Neural crest cell (in vitro differentiated cells): Measurements from ENCODE around the gene KIFAP3. TPM values are rescaled to one million over a fixed set of nuclear protein-coding genes. Genes with fewer than 3 reads are reported as not detected.
A peak's percentile ranks its signal among the peaks of the same experiment; 100 is the strongest.
"Not testable (repeated sequence)": the region's sequence is repeated elsewhere in the genome, so short reads cannot be mapped to it uniquely, and the experiment has no call there.

Experiments used
- DNase-seq: peaks from one replicate; pipeline ENCODE4 v3.0.0; 2021; ENCODE audit warnings: low read depth, mixed read lengths, low spot score
- H3K27ac Mint-ChIP-seq: one replicate; pipeline ENCODE4 v1.8.0; 2021; ENCODE audit warnings: mild to moderate bottlenecking, mixed read lengths; ENCODE audit not compliant: unreplicated experiment
- H3K27me3 Mint-ChIP-seq: 2 replicates; pipeline ENCODE4 v1.8.0; 2021; ENCODE audit warnings: low read depth, mild to moderate bottlenecking, mixed read lengths
- H3K36me3 Mint-ChIP-seq: 2 replicates; pipeline ENCODE4 v1.8.0; 2021; ENCODE audit warnings: low read depth, mild to moderate bottlenecking, mixed read lengths
- H3K4me1 Mint-ChIP-seq: 2 replicates; pipeline ENCODE4 v1.8.0; 2021; ENCODE audit warnings: mixed read lengths
- H3K4me3 Mint-ChIP-seq: one replicate; pipeline ENCODE4 v1.8.0; 2021; ENCODE audit warnings: mild to moderate bottlenecking, mixed read lengths
- H3K9me3 Mint-ChIP-seq: 2 replicates; pipeline ENCODE4 v1.8.0; 2021; ENCODE audit warnings: mixed read lengths
- CTCF ChIP-seq: fragments of 200-600 bp; sonication (generic); conservative IDR thresholded peaks from 2 replicates; pipeline ENCODE4 v1.5.0; 2021; ENCODE audit warnings: antibody characterized with exemption, mild to moderate bottlenecking
- total RNA-seq: library from RNA; stranded (reverse); gene quantifications from 2 replicates; pipeline ENCODE4 v1.2.1, GENCODE V29; 2021

KIFAP3 gene
- total RNA-seq, 1 donor from 2014 or later, result 19.6 TPM

GRCh38 chr1:170096806-170097340 is 22.4 kb upstream of the KIFAP3 start:
- peaks cover 11% of the 10 kb centered on the region for H3K27me3 Mint-ChIP-seq
- no peaks in the 10 kb centered on the region for H3K36me3 Mint-ChIP-seq
- H3K27ac Mint-ChIP-seq, result peak overlapping the region; percentile 1
- peaks cover 4% of the 10 kb centered on the region for H3K9me3 Mint-ChIP-seq
- no peak for TF ChIP-seq CTCF
- DNase-seq, result no peak
- peaks cover 27% of the 10 kb centered on the region for H3K4me1 Mint-ChIP-seq
- no peak overlapping the region for H3K4me3 Mint-ChIP-seq

GRCh38 chr1:170095976-170096748 is 21.7 kb upstream of the KIFAP3 start:
- Mint-ChIP-seq H3K27ac (peak overlapping the region; percentile 1), H3K4me1 (peaks cover 27% of the 10 kb centered on the region), H3K4me3 (no peak overlapping the region), H3K36me3 (peaks cover 3% of the 10 kb centered on the region), H3K27me3 (peaks cover 7% of the 10 kb centered on the region), H3K9me3 (peaks cover 2% of the 10 kb centered on the region)
- DNase-seq, result no peak
- TF ChIP-seq CTCF, result no peak

GRCh38 chr1:170094697-170095616 is 20.5 kb upstream of the KIFAP3 start:
- H3K4me3 Mint-ChIP-seq, DNase-seq, H3K9me3 Mint-ChIP-seq, H3K27me3 Mint-ChIP-seq, H3K36me3 Mint-ChIP-seq: not testable (repeated sequence)
- H3K27ac Mint-ChIP-seq, result peak overlapping the region; percentile 35
- peaks cover 27% of the 10 kb centered on the region for H3K4me1 Mint-ChIP-seq

DNA sequence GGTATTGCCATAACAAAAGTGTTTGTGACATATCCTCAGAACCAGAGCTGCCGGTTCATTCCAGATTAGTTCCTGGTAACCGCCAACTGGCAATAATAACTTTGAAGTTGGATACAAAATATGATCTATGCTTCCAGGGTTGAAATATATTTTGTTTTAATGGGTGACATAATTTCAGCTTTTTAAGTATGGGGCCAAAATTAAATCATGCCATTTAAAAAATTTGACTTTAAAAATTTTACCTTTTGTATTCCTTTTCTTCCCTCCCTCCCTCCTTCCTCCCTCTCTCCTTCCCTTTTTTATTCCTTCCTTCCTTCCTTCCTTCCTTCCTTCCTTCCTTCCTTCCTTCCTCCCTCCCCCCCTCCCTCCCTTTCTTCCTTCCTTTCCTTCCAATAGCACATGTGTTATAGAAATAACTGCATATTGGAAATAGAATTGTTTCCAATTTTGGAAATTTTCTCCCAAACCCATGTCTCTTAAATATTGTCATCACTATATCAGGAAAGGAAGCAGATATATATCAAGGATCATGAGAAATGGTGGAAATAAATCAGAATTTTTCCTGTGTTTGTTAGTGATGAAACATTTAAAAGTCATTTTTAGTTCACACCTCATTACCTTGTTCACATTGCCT is 12.0 kb upstream of the KIFAP3 start:
- Mint-ChIP-seq H3K4me1 (no peaks in the 10 kb centered on the region), H3K27me3 (peaks cover 43% of the 10 kb centered on the region)

GRCh38 chr1:170085091-170085490 is 10.6 kb upstream of the KIFAP3 start:
- Mint-ChIP-seq H3K4me1 (no peaks in the 10 kb centered on the region), H3K27ac (no peak overlapping the region), H3K4me3 (no peak overlapping the region), H3K9me3 (no peaks in the 10 kb centered on the region), H3K36me3 (no peaks in the 10 kb centered on the region), H3K27me3 (peaks cover 47% of the 10 kb centered on the region)
- no peak for DNase-seq
- TF ChIP-seq CTCF, result no peak

More for the DNA sequence above, 12.0 kb upstream of the KIFAP3 start:
- H3K27ac Mint-ChIP-seq, result no peak overlapping the region
- no peak for DNase-seq
- H3K4me3 Mint-ChIP-seq, result no peak overlapping the region
- no peaks in the 10 kb centered on the region for H3K36me3 Mint-ChIP-seq
- no peaks in the 10 kb centered on the region for H3K9me3 Mint-ChIP-seq
- no peak for TF ChIP-seq CTCF
